ENCODE results near the gene EGF.

DNA sequence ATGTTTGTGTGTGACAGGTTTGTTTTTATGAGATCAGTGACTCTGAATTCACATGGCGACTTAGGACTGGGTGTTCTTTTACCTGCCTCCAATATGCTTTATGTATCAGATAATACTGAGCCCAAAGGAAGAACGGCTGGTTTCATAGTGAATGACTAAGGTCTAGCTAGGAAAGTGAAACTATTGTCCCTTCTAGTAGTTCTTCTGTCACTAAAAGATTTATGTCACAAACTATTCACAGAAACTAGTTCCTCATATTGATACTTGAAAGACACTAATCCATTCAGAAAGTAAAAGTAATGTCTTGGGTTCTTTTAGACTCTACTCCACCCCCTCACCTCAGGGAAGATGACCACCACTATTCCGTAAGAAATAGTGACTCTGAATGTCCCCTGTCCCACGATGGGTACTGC is 81.7 kb downstream of the EGF start:
- TF ChIP-seq CTCF (IDR thresholded peaks at IDR 0.05) (no peak), POLR2A (IDR thresholded peaks at IDR 0.05) (no peak)
